Measurements from ENCODE around the gene LAMA3. TPM values are rescaled to one million over a fixed set of nuclear protein-coding genes. Genes with fewer than 3 reads are reported as not detected.

LAMA3 gene
- total RNA-seq, 1 donor from 2014 or later: 0.11 TPM

DNA sequence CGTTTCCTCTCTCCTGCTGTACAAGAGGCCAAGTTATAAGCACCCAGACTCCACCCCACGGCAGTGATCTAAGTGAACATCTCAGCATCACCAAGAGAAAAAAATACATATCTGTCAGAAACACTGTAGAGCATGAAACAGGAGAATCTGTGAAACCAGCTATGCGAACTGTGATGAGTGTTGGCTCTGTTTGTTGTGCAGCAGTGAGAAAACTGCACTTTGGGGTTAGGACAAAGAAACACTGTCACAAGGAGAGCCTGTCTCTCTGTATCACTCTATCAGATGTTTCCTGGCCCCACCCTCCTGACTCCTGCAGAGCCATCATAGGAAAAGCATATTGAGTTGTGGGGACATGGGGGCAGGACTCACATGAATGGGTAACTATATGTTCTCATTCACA is 87.1 kb downstream of the LAMA3 start:
- intact Hi-C loops (cut with micrococcal nuclease): no loop called here

DNA sequence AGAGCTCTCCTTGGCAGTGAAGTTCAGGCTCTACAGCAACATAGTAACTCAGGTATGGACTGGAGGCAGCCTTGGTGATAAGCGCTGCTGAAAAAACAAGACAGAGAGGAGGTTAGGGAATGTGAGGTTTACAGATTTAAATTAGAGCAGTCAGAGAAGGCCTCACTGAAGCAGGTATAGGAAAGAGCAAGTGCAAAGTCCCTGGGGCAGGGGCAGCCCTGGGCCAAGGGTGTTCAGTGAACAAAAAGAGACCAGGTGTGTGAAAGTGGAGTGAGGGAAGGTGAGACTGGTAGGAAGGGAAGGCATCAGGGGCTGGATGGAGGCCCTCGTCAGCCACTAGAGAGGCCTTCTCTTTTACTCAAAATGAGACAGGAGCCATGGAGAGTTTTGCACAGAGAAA is 89.6 kb downstream of the LAMA3 start:
- intact Hi-C loops (cut with micrococcal nuclease): no loop called here

DNA sequence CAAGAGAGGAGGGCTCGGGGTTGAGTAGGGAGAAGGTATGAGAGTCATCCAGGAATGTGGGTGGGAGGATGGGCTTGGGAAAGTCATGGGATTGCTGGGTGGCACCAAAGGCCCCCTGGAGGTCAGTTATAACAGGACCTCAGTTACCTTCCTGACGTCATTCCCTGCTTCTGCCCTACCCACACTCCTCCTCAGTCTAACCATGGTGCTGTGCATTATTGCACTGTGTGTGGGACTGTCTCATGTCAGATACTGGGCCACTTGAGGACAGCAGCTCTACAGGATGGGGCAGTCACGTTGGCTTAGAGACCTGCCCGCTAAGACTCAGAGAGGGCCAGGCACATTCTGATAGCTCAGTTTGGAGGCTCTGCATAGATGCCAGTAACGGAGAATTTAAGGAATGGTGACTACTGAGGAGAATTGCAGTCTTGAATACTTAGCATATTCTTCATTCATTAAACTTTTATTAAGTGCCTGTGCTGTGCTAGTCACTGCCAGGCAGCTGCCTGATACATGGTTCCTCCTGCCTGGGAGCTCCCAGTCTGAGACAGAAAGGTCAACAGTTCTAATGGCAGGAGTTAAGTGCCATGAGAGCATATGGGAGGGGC is 90.5 kb downstream of the LAMA3 start:
- intact Hi-C loops (cut with micrococcal nuclease): no loop called here

DNA sequence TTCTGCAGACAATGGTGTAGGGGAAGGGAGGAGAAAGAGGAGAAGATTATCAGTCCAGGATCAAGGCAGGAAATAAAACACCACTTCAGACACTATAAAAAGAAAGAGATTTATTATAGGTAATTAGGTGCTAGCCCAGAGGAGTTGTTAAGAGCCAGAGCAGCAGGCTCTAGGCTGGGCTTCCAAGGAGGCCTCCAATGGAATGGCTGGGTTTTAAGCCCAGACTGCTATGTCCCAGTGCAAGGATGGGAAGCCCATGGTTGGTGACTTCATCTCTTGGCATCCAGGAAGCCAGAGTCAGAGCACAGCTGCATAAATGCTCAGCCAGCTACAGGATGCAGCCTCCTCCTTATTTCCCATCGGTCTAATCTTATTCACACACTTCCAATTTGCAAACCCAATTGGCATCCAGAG is 95.6 kb downstream of the LAMA3 start:
- intact Hi-C loops (cut with micrococcal nuclease): no loop called here

DNA sequence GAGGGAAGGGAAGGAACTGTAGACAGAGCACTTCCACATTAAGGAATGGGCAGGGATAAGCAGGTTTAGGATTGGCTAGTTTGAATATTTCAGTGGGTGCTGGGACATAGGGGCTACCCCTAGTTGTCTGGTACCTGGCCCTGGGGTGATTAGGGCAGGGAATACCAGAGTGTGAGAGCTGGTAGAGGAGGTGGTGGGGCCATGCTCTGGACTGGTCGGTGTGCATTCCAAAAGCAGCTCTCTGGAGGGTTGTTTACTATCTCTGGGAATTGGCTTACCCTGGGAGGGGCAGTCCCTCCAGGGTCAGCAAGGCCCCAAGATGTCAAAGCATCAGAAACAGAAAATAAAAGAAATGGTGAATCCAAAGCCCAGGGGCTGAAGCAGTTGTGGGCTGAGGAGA is 103.8 kb downstream of the LAMA3 start:
- intact Hi-C loops (cut with micrococcal nuclease): no loop called here

DNA sequence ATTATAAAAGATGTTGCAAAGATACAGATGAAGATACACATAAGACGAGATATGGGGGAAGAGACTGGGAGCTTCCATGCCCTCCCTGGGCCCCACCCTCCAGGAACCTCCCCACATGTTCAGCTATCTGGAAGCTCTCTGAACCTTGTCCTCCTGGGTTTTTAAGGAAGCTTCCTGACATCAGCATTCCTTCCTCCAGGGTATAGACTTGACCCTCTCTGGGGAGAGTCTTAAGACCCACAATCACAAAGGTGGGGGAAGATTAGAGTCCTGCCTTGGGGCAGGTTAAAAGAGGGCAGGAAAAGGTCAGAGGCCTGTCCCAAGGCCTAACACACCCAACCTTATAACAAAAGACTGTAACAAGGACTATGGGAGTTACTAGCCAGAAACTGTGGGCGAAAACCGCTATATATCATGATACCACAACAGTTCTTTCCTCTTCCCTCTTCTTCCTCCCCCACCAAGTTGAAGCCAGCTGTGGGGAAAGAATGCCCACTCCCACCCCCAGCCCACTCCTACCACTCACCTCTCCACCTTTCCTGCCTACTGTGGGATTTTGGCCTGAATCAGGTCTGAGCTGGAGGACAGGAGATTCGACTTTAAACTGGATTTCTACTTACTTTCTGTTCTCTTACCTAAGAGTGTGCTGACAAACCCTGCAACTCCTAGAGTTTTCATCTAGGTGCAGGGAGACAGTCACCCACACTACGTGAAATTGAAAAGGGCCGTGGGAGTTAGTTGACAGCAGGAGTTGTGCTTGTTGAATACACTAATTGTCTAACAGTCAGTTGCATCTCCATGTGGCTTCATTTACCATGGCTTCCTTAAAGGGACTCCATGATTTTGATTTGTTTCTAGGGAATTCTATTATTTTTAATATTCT is 105.0 kb downstream of the LAMA3 start:
- intact Hi-C loops (cut with micrococcal nuclease): no loop called here

DNA sequence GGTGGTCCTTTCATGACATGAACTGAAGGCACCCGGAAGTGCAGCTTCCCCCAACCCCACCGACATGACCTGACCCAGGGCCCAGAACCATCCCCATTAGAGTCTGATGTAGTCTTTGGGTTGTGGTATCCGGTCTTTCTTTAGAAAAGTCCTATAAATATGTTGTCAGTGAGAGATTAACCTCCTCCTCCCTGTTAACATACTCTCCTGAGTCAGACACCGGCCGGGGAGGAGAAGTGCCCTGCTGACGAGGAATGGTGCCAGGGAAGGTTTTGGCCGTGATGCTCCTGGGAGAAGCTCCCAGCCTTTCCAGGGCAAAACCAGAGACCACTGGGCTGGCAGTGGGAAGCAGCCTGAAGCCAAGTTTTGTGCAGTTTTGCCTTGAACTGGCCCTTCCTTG is 109.0 kb downstream of the LAMA3 start:
- intact Hi-C loops (cut with micrococcal nuclease): no loop called here

DNA sequence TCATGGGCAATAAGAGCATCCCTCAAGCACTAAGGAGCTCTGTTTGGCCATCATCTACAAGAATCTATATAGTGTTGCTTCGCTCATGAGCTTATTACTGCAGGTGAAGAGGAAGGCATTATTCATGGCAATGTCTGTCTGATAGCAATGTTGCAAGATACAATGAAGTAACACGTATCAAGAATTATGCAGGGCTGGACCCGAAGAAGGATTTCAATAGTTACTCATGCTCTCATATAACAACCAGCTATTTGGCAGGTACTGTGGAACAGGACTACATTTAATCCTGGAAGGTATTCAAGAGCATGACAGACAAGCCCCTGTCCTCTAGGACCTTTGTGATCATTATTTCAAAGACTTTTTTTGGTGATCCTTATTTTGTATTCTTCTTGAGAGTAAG is 109.6 kb downstream of the LAMA3 start:
- intact Hi-C loops (cut with micrococcal nuclease): no loop called here

DNA sequence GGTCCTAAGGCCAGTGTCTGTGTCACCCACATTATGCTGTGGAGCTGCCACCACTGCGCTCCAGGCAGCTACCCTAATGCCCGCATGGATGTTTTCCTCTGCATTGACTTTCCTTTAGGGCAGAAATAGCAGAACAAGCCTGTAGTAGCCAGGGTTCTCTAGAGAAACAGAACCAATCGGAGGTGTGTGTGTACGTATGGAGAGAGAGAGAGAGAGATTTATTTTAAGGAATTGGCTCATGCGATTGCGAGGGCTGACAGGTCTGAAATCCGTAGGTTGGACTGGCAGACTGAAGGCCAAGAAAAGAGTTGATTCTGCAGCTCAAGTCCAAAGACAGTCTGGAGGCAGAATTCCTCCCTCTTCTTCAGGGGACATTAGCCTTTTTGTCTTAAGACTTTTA is 110.3 kb downstream of the LAMA3 start:
- intact Hi-C loops (cut with micrococcal nuclease): no loop called here

DNA sequence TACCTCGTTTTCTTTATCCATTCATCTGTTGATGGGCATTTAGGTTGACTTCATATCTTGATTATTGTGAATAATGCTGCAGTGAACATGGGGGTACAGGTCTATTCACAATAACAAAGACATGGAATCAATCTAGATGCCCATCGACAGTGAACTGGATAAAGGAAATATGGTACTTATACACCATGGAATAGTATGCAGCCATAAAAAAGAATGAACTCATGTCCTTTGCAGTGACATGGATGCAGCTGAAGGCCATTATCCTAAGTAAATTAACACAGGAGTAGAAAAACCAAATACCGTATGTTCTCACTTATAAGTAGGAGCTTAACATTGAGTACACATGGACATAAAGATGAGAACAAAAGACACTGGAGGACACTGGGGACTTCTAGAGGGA is 111.6 kb downstream of the LAMA3 start:
- intact Hi-C loops (cut with micrococcal nuclease): no loop called here

DNA sequence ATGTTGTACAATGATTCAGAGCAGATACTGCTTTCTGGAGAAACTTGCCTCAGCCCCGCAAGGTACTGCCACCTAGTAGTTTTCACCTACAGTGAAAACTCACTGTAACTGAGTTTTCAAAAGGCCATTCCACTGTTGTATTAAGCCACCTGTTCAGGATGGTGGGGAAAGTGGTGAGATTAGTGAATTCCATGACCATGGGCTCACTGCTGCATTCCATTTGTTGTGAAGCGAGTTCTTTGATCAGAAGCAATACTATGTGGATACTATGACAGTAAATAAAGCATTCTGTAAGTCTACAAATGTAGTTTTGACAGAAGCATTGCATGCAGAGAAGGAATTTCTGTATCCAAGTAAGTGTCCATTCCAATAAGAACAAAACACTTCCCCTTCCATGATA is 113.6 kb downstream of the LAMA3 start:
- intact Hi-C loops (cut with micrococcal nuclease): no loop called here

DNA sequence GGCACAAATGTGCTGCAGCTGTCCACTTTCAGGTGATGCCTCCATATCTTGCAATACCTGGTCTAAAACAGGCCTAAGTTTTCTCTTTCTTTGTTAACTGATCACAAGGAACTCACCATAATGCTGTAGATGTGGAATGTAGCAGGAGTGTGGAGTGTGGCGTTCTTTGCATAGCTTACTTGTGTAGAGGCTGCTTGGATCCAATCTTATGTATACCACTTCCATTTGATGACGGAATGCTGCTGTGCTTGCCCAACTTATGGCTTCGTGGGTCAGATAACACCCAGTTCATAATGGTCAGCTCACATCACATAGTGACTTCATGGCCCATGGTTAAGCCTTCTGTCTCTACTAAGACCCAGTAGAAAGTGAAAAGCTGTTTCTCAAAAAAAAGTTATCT is 114.5 kb downstream of the LAMA3 start:
- intact Hi-C loops (cut with micrococcal nuclease): no loop called here

DNA sequence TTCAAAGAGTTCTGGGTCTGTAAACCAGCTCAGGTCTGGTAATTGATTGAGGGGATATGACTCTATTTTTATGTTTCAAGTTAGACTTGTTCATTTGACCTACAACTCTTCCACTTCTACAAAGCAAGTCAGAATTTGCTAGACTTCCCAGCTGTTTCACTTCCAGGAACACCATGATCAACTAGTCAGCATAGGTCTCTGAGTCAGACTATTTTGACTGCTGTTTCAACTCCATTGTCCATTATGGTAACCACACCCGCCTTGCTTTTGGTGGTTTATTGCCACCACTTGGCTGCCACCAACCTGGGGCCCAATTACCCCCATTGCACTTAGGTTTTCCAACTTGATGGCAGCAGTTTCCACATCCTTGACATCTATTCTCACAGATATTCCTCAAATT is 116.6 kb downstream of the LAMA3 start:
- intact Hi-C loops (cut with micrococcal nuclease): no loop called here

DNA sequence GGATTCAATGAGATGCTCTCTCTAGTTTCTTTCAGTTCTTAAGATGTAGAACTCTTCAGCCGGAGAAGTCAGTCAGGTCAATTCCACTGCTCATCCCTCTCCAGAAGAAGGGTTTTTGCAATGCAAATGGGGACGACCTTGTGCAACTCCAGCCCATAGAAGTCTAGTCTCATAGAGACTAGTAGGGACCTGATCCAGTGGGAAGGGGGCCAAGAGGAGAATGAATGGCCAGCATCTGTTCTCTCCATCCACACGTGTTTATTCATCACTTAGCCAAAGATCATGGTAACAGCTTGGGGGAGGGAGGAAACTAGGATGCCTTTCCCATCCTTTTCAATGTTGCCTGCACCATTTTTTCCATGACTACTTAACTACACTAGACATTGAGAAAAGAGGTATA is 120.2 kb downstream of the LAMA3 start:
- intact Hi-C loops (cut with micrococcal nuclease): no loop called here

DNA sequence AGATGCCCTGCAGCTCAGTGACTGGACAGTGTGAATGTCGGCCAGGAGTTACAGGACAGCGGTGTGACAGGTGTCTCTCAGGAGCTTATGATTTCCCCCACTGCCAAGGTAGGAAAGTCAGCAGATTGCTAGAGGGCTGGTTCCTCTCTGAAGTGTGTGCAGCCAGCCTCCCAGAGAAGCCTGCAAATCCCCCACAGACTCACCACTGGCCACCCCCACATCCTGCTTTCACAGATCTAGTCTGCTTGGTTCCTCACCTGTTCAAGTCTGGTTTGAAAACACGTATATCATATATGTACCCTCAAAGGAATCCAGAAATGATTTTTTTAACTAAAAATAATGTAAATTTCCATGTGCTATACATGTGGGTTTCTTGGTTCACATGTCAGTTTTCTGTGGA is 121.1 kb downstream of the LAMA3 start:
- intact Hi-C loops (cut with micrococcal nuclease): loop anchor here (5.0 kb wide), 2 partner anchors 107 to 293 kb away; no protein-coding TSS in a partner anchor

DNA sequence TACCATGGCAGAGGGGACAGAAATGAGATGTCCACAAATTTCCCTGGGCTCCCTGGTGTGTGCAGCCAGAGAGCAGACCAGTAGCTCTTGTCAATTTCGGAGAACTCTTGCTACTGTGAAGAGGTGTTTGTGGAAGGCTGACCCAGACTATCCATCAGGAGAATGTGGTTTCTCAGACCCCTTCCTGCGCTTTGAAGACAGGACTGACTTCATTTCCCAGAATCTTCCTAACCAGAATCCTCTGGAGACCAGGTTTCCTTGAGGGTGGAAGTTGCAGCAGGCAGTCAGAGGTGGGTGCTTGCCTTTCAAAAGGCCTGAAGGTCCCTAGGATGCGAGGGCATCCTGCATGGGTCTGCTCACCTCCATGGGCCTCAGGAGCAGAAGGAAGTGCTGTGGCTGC is 121.9 kb downstream of the LAMA3 start:
- intact Hi-C loops (cut with micrococcal nuclease): loop anchor here (5.0 kb wide), 2 partner anchors 106 to 294 kb away; no protein-coding TSS in a partner anchor

DNA sequence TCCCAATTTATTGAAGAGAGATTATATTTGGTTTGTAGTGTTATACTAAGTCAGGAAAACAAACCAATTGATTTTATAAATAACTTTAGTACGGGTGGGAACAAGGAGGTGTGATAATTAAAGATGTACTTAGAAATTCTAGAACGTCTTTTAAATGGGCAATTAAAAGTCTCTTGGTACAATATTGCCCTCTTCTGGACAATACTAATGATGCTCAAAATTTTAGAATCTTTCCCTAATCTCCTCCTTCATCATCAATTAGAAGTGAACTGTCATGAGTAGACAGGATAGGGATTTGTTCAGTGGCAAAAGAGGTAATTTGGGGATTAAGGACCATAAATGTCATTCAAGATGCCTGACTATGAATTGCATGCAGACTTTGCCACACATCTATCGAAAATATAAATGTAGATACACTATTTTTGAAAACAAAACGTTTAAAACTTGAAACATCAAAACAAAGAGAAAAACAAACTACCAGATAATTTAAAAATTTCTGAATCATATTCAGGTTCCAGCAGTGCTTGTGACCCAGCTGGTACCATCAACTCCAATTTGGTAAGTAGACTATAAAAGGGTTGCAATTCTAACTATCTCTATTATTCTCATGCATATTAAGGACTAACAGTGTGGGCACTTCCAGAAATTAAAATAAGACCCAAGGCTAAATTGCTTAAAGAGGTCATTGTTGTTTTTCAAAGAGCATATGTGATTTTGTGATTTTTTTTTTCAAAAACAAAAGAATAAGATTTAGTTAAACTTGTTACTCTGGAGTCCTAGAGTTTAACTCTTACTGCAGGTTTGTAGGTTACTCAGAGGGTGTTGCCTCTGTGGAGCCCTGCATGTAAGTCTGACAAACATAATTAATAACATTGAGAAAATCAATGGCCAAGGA is 123.5 kb downstream of the LAMA3 start:
- intact Hi-C loops (cut with micrococcal nuclease): loop anchor here (1.0 to 5.0 kb wide), 5 partner anchors 105 to 314 kb away; no protein-coding TSS in a partner anchor

DNA sequence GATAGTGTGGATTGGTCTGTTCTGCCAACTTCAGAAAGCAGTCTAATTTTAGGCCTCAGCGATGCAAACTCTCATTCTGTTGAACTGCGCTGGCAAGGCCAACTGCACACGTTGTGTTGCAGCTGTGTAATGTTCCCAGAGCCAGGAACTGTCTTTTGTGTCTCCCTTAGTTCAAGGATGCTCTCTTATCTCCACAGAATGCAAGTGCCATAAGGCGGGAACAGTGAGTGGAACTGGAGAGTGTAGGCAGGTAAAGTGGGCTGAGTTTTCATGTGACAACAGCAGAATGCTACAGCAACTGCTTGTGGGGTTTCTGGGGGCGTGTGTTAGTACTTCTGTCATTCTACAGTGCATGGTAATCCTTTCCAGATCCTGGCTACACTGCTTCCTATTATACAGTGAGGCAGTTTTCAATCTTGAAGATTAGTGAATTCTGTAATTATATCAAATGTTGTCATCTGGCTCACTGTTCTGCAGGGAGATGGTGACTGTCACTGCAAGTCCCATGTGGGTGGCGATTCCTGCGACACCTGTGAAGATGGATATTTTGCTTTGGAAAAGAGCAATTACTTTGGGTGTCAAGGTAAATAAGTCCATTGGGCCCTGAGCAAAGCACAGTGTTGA is 125.8 kb downstream of the LAMA3 start:
- intact Hi-C loops (cut with micrococcal nuclease): loop anchor here (5.0 kb wide), 2 partner anchors 102 to 298 kb away; no protein-coding TSS in a partner anchor

DNA sequence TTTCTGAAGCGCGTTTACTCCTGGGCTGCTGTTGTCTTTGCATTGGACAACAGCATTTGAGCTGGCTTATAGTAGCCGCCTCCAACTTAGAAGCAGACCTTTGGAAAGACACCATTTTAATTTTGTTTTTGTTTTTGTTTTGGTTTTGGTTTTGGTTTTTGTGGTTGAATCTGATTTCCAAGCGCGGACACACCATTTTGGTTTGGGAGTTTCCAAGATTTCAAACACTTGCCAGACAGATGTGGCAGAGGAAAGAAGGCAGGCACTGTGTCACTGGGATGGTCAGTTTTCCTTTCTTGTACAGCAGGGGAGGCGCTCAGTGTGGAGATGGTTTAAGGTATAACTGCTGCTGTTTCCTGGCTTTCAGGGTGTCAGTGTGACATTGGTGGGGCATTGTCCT is 126.8 kb downstream of the LAMA3 start:
- intact Hi-C loops (cut with micrococcal nuclease): no loop called here

DNA sequence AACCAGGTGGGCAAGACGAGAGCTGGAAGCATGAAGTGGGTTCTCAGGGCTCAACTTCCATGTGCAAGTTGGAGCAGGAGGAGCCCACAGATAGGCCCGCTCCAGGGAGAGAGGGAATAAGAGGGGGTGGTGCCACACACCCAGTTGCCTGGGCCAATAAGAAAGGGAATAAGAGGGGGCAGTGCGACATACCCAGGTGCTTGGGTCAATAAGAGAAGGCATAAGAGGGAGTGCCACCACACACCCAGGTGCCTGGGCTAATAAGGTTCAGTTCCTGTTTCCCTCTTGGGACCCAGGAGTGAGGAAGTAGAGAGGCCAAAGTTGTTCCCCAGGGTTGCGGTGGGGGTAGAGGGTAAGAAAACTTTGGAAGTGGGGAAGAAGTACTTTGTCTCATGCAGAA is 127.5 kb downstream of the LAMA3 start:
- intact Hi-C loops (cut with micrococcal nuclease): no loop called here

DNA sequence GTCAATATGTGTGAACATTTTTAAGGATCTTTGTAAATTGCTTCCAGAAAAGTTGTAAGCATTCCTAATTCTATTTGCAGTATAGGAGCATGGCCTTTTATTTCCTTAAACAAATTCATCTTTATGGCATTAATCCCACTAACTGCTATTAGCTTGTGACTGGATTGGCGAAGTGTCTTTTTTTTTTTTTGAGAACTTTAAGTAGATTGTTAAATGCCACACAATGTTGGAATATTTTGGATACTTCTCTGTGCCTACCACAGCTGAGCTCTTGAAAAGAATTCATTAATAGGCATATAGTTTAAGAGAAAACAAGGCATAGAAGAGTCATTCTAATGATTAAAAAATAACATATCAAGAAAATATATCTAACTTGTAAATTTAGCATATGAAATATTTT is 129.7 kb downstream of the LAMA3 start:
- intact Hi-C loops (cut with micrococcal nuclease): no loop called here
